Naive B cell (primary cell): Measurements from ENCODE around the gene REG3G. TPM values are rescaled to one million over a fixed set of nuclear protein-coding genes. Genes with fewer than 3 reads are reported as not detected.

ENCODE experiments used
- ATAC-seq, 2 donors: fragments of 150-1000 bp; cut with Tn5 transposase; 2 replicates each; pipeline ENCODE4 v1.10.0; 2021; ENCODE audit warnings: low read depth in 2 of 2, mild to moderate bottlenecking in 2 of 2, moderate library complexity in 2 of 2
- DNase-seq: peaks from one replicate; pipeline ENCODE4 v3.0.0; 2022
- H3K27ac Mint-ChIP-seq, 6 donors: one replicate each; pipeline ENCODE4 v1.8.0; 2020 to 2022; ENCODE audit warnings: mild to moderate bottlenecking in 6 of 6, mixed read lengths in 6 of 6, moderate library complexity in 5 of 6, inconsistent platforms in 2 of 6
- H3K27me3 Mint-ChIP-seq, 3 donors: one replicate each; pipeline ENCODE4 v1.8.0; 2021 to 2022; ENCODE audit warnings: mixed read lengths in 3 of 3, mild to moderate bottlenecking in 1 of 3
- H3K36me3 Mint-ChIP-seq, 2 donors: one replicate each; pipeline ENCODE4 v1.8.0; 2020 to 2022; ENCODE audit warnings: mixed read lengths in 2 of 2, inconsistent platforms in 1 of 2, mild to moderate bottlenecking in 1 of 2
- H3K4me1 Mint-ChIP-seq, 3 donors: one replicate each; pipeline ENCODE4 v1.8.0; 2020 to 2022; ENCODE audit warnings: mixed read lengths in 3 of 3, inconsistent platforms in 1 of 3, mild to moderate bottlenecking in 1 of 3, moderate library complexity in 1 of 3
- H3K4me3 Mint-ChIP-seq, 8 donors: one replicate each; pipeline ENCODE4 v1.8.0; 2020 to 2022; ENCODE audit warnings: mild to moderate bottlenecking in 8 of 8, mixed read lengths in 8 of 8, moderate library complexity in 8 of 8, inconsistent platforms in 2 of 8
- H3K9me3 Mint-ChIP-seq, 7 donors: one replicate each; pipeline ENCODE4 v1.8.0; 2020 to 2022; ENCODE audit warnings: mixed read lengths in 7 of 7, mild to moderate bottlenecking in 5 of 7, inconsistent platforms in 2 of 7, moderate library complexity in 1 of 7
- polyA plus RNA-seq, 6 donors: library from polyadenylated mRNA; unstranded; fragments of 300-500 nt; fragmentation: Illumina TruSeq; gene quantifications; one replicate each; pipeline ENCODE4 v1.2.3, GENCODE V29; 2021; ENCODE audit warnings: low read depth in 6 of 6

Gene REG3G
- polyA plus RNA-seq, 6 donors from 2014 or later = not detected

DNA sequence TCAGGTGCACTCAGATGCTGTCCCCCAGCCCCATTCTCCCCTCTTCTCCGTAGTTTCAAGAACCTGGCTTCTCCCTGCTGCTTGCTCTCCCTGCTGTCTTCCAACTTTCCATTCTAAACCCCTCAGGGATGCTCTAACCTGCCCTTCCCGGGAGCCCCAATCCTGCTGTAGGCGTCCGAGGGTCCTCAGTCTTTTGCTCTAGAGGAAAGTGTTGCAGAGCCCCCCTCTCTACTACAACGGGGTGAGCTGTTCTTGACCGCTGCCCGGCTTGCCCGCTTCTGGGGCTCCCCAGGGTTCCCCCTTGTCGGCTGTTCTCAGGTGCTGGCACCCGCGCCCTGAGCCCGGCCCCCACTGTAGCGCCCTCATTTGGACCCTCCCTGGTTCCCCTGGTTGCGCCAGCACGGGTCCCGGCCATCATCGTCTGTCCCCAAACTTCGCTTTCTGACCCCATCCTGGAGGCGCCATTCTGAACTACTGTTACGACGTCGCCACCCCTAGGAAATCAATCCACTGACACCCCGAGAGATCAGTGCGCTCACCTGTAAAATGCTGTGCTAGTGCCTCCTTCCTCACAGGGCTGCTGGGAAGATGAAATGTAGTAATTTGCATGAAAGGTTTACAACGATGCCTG, 31.9 kb upstream of the REG3G start:
- peak overlapping the region; percentile 0 to 83 (median 73) for H3K4me3 Mint-ChIP-seq
- no peak for DNase-seq

DNA sequence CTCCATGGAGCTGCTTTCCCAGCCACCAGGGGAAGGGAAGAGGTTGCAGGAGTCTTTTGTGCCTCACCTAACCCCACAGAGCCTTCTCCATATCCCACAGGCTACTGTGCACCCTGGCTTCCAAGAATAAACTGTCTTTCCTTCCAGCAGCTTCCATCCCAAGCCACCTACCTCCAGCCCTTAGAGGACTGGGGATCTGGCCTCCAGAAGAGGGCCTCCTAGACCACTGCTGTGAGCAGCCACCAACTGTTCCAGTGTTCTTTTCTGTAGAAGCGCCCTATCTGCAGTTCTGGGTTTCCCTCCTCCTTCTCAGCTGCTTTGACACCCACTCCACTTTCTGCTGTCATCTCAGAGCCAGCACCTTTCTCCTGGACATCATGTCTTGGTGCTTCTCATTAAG, 30.7 kb upstream of the REG3G start:
- Mint-ChIP-seq H3K36me3 (peaks cover 9 to 16% of the 10 kb centered on the region in 2 donors), H3K9me3 (peaks cover 0 to 7% (median 0%) of the 10 kb centered on the region in 7 donors), H3K27ac (no peak overlapping the region), H3K4me1 (peaks cover 19 to 22% (median 20%) of the 10 kb centered on the region in 3 donors), H3K27me3 (peaks cover 31 to 43% (median 35%) of the 10 kb centered on the region in 3 donors), H3K4me3 (no peak overlapping the region)
- DNase-seq = no peak
- ATAC-seq = no peak

More for the DNA sequence above, 31.9 kb upstream of the REG3G start:
- Mint-ChIP-seq H3K4me1 (peaks cover 19 to 22% (median 20%) of the 10 kb centered on the region in 3 donors), H3K9me3 (peaks cover 0 to 7% (median 0%) of the 10 kb centered on the region in 7 donors), H3K27me3 (peaks cover 31 to 43% (median 35%) of the 10 kb centered on the region in 3 donors), H3K27ac (peak overlapping the region in 2 of 6 donors; percentile 6 to 29), H3K36me3 (peaks cover 9 to 16% of the 10 kb centered on the region in 2 donors)
- ATAC-seq = no peak

DNA sequence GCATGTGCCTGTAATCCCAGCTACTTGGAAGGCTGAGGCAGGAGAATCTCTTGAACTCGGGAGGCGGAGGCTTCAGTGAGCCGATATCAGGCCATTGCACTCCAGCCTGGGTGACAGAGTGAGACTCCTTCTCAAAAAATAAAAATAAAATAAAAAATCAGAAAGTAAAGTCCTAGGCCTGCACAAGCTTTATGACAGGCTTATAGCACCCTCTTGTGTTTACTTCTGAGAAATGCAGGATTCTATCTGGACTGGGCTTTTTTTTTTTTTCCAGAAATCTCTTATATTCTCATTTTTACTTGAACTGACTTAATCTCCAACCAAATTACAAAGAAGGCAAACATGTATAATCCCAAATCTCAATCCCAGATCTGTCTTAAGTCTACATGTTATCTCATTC, 26.1 kb upstream of the REG3G start:
- peaks cover 0 to 2% (median 0%) of the 10 kb centered on the region in 7 donors for H3K9me3 Mint-ChIP-seq
- H3K36me3 Mint-ChIP-seq = peaks cover under 1 to 4% of the 10 kb centered on the region in 2 donors
- H3K27ac Mint-ChIP-seq = no peak overlapping the region
- H3K4me1 Mint-ChIP-seq = peaks cover 0 to under 1% (median 0%) of the 10 kb centered on the region in 3 donors
- no peak overlapping the region for H3K4me3 Mint-ChIP-seq
- H3K27me3 Mint-ChIP-seq = peaks cover 9 to 19% (median 11%) of the 10 kb centered on the region in 3 donors
- DNase-seq (no peak), ATAC-seq (no peak)

DNA sequence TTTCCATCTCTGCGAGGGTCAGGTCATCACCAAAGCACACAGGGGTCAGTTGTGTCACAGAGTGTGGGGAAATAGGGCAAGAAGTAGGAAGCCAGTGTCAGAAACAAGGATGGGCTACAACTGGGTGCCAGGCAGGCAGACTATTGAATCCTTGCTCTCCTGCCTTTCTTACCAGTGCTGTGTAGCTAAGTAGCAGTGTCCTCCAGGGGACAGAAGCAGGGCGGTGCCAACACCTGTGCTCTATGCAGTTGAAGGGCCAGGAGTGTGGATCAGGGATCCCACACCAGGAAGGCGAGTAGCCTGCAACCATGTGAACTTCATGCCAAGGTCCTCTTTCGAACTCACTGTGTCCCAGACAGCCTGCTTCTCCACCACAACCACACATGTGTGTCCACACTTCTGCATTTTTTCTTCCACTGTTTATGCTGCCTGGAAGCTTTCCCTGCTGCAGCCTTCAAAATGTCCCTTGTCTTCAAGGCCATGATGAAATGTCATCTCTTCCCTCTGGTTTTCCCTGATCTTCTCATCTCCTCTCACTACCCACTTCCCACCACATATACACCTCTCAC, 25.4 kb upstream of the REG3G start:
- Mint-ChIP-seq H3K9me3 (peaks cover 0 to 2% (median 0%) of the 10 kb centered on the region in 7 donors), H3K4me3 (no peak overlapping the region), H3K36me3 (peaks cover 0 to 1% of the 10 kb centered on the region in 2 donors), H3K27me3 (peaks cover 4 to 12% (median 7%) of the 10 kb centered on the region in 3 donors), H3K4me1 (no peaks in the 10 kb centered on the region), H3K27ac (no peak overlapping the region)
- ATAC-seq = no peak
- no peak for DNase-seq

DNA sequence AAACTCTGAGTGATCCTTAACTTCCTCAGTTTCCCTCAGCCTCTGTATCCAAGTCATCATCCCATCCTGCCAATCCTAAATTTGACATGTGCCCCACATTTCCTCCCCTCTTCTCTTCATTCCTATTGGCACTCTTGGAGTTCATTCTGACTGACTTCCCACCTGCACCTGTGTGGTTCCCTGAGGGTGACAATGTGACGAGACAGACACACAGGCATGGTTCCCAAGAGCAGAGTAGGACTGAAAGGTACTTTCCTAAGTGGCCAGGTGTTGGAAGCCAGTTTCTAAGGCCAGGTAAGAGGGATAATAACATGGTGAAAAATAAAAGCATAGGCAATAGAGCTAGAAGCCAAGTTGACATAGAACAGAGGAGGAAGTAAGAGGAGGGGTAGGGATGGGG, 24.2 kb upstream of the REG3G start:
- H3K9me3 Mint-ChIP-seq = peaks cover 0 to 2% (median 0%) of the 10 kb centered on the region in 7 donors
- no peak overlapping the region for H3K4me3 Mint-ChIP-seq
- peak overlapping the region in 1 of 6 donors; percentile 59 for H3K27ac Mint-ChIP-seq
- no peaks in the 10 kb centered on the region for H3K4me1 Mint-ChIP-seq
- H3K27me3 Mint-ChIP-seq = peaks cover 0 to 9% (median 6%) of the 10 kb centered on the region in 3 donors
- no peak for ATAC-seq
- DNase-seq = no peak
- no peaks in the 10 kb centered on the region for H3K36me3 Mint-ChIP-seq

GRCh38 chr2:79004680-79005079, 20.8 kb upstream of the REG3G start:
- H3K27ac Mint-ChIP-seq = no peak overlapping the region
- H3K4me3 Mint-ChIP-seq = no peak overlapping the region
- peaks cover 0 to 13% (median 5%) of the 10 kb centered on the region in 3 donors for H3K4me1 Mint-ChIP-seq
- H3K36me3 Mint-ChIP-seq = no peaks in the 10 kb centered on the region
- DNase-seq (no peak), ATAC-seq (no peak)
- H3K9me3 Mint-ChIP-seq = peaks cover 0 to 4% (median 0%) of the 10 kb centered on the region in 7 donors
- no peaks in the 10 kb centered on the region for H3K27me3 Mint-ChIP-seq

- Mint-ChIP-seq H3K4me3 (no peak overlapping the region), H3K9me3 (peaks cover 0 to 4% (median 0%) of the 10 kb centered on the region in 7 donors), H3K27me3 (no peaks in the 10 kb centered on the region), H3K4me1 (peaks cover 0 to 15% (median 5%) of the 10 kb centered on the region in 3 donors), H3K36me3 (no peaks in the 10 kb centered on the region), H3K27ac (no peak overlapping the region)
- no peak for ATAC-seq
- no peak for DNase-seq
Observed at GRCh38 chr2:79005216-79005615, 20.3 kb upstream of the REG3G start.

DNA sequence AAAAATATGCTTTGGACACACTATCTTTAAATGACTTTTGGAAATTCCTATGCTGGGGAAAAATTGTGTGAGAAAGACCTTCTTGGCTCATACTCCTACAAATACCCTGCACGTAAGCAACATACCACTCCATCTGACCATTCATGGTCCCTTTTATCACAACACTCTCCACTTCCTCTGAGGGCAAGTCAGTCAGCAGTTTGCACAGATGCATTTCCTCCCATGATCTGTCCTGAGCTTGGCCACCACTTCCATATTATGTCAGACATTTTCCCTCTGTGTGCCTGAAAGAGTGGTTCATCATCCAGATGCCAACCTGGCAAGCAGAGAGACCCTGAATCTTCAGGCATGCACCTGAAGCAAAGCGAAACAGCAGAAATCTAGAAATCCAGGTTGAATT, 16.1 kb upstream of the REG3G start:
- Mint-ChIP-seq H3K27me3 (no peaks in the 10 kb centered on the region), H3K4me3 (peak overlapping the region in 1 of 8 donors; percentile 0), H3K27ac (no peak overlapping the region), H3K36me3 (no peaks in the 10 kb centered on the region), H3K4me1 (peaks cover 9 to 32% (median 10%) of the 10 kb centered on the region in 3 donors), H3K9me3 (peaks cover 0 to 4% (median 0%) of the 10 kb centered on the region in 7 donors)
- no peak for ATAC-seq
- no peak for DNase-seq

DNA sequence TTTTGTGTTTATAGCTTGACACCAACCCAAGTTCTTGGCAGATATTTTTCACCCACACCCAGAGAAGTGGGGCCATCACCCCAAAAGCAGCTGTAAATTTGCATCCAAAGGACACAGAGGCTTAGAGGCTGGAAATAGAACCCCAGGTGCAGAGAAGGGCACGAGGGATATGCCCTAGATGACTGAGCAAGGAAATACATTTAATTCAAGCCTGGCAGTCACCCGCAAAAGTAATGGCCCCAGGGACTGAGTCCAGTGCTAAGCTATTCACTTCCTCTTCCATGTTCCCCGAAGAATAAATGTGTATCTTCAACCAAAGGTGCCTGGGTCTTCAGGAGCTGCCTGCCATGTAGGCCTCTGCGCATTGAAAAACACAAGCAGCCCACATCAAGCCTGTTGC, 14.0 kb upstream of the REG3G start:
- peaks cover 0 to 4% (median 0%) of the 10 kb centered on the region in 7 donors for H3K9me3 Mint-ChIP-seq
- H3K4me3 Mint-ChIP-seq = peak overlapping the region in 1 of 8 donors; percentile 23
- H3K4me1 Mint-ChIP-seq = peaks cover 9 to 32% (median 10%) of the 10 kb centered on the region in 3 donors
- peak overlapping the region in 1 of 6 donors; percentile 14 for H3K27ac Mint-ChIP-seq
- DNase-seq (peak; percentile 0), ATAC-seq (peak in 1 of 2 donors; percentile 41)
- no peaks in the 10 kb centered on the region for H3K36me3 Mint-ChIP-seq
- H3K27me3 Mint-ChIP-seq = no peaks in the 10 kb centered on the region

DNA sequence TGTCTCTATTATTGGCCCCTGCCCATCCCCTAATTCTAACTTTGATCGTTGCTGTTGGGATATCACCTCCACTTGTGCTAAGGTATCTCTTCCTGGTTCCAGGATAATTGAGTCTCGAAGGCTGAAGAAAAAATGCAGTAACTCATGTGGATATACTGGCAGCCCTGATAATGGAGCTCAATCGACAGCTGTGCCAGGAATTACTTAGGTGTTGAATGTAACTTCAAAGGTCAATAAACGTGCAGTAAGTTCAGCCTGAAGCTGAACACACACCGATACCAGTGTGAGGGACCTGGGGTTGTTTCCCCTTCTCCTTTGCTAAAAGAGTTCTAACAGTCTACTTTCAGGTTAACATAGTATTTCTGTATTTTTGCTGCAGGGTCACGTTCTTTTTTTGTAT, 11.9 kb upstream of the REG3G start:
- Mint-ChIP-seq H3K27ac (no peak overlapping the region), H3K4me3 (no peak overlapping the region), H3K36me3 (no peaks in the 10 kb centered on the region), H3K4me1 (peaks cover 8 to 29% (median 9%) of the 10 kb centered on the region in 3 donors), H3K9me3 (peaks cover 0 to 2% (median 0%) of the 10 kb centered on the region in 7 donors), H3K27me3 (no peaks in the 10 kb centered on the region)
- ATAC-seq (no peak), DNase-seq (no peak)

DNA sequence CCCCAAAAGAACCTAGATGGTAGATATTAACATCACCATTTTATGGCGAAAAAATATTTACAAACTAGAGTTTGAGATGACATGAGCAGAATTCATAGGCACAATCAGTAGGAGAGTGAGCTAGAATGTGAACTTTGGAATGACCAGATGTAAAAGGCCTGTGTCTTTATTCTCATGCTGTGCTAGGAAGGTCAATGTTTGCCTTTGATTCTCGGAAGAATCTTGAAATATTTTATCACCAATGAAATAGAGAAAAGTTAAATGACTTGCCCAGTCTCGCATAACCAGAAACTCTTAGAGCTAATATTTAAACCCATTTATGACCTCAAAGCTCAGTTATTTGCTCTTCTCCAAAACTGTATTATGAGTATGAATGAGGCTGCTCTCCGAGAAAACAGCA, 9.2 kb upstream of the REG3G start:
- Mint-ChIP-seq H3K27me3 (no peaks in the 10 kb centered on the region), H3K4me3 (no peak overlapping the region), H3K36me3 (no peaks in the 10 kb centered on the region), H3K9me3 (no peaks in the 10 kb centered on the region), H3K27ac (no peak overlapping the region), H3K4me1 (peaks cover 0 to 6% (median 4%) of the 10 kb centered on the region in 3 donors)
- DNase-seq (no peak), ATAC-seq (no peak)

- Mint-ChIP-seq H3K4me3 (no peak overlapping the region), H3K27me3 (peaks cover 15 to 25% (median 25%) of the 10 kb centered on the region in 3 donors), H3K27ac (no peak overlapping the region), H3K36me3 (no peaks in the 10 kb centered on the region), H3K9me3 (peaks cover 0 to 4% (median 0%) of the 10 kb centered on the region in 7 donors), H3K4me1 (no peaks in the 10 kb centered on the region)
- DNase-seq (no peak), ATAC-seq (no peak)
Observed at GRCh38 chr2:79026061-79026460, 559 bp downstream of the REG3G start.

- Mint-ChIP-seq H3K36me3 (no peaks in the 10 kb centered on the region), H3K27ac (no peak overlapping the region), H3K27me3 (peaks cover 0 to 4% (median 0%) of the 10 kb centered on the region in 3 donors), H3K4me1 (peaks cover 3 to 6% (median 4%) of the 10 kb centered on the region in 3 donors), H3K9me3 (no peaks in the 10 kb centered on the region), H3K4me3 (no peak overlapping the region)
- DNase-seq (no peak), ATAC-seq (no peak)
Observed at GRCh38 chr2:79039944-79040343, 14.4 kb downstream of the REG3G start.

GRCh38 chr2:79041032-79041448, 15.5 kb downstream of the REG3G start:
- Mint-ChIP-seq H3K27me3 (peaks cover 0 to 4% (median 0%) of the 10 kb centered on the region in 3 donors), H3K4me3 (peak overlapping the region in 2 of 8 donors; percentile 16 to 27), H3K27ac (peak overlapping the region in 1 of 6 donors; percentile 1), H3K4me1 (peaks cover 3 to 8% (median 4%) of the 10 kb centered on the region in 3 donors), H3K9me3 (no peaks in the 10 kb centered on the region), H3K36me3 (no peaks in the 10 kb centered on the region)
- ATAC-seq (peak in 1 of 2 donors; percentile 46), DNase-seq (peak; percentile 1)
